DOHH2 (cell line): ENCODE results near the gene SETD3.

Experiments used
- H3F3A ChIP-seq: fragments of 200-600 bp; sonication (generic), shearing (Covaris generic); 2 replicates; pipeline ENCODE4 v1.6.0; 2016; ENCODE audit warnings: antibody characterized with exemption, mild to moderate bottlenecking; ENCODE audit not compliant: control insufficient read depth, insufficient read depth
- H3K27ac ChIP-seq: fragments of 200-600 bp; sonication (generic); 2 replicates; pipeline ENCODE4 v1.5.1; 2014; ENCODE audit warnings: low read depth, mild to moderate bottlenecking, low read length, moderate library complexity
- H3K27me3 ChIP-seq: fragments of 200-600 bp; sonication (generic); 2 replicates; pipeline ENCODE4 v1.6.1; 2014; ENCODE audit warnings: mild to moderate bottlenecking, low read length, mixed read lengths; ENCODE audit not compliant: control insufficient read depth
- H3K36me3 ChIP-seq: fragments of 200-600 bp; sonication (generic); 2 replicates; pipeline ENCODE4 v1.6.1; 2014; ENCODE audit warnings: mild to moderate bottlenecking, low read length, moderate library complexity, mixed read lengths; ENCODE audit not compliant: control insufficient read depth
- H3K4me1 ChIP-seq: fragments of 200-600 bp; sonication (generic); 2 replicates; pipeline ENCODE4 v1.6.1; 2014; ENCODE audit warnings: mild to moderate bottlenecking, low read length, mixed read lengths; ENCODE audit not compliant: control insufficient read depth
- H3K4me2 ChIP-seq: fragments of 200-600 bp; sonication (generic); 2 replicates; pipeline ENCODE4 v1.6.0; 2014; ENCODE audit warnings: mild to moderate bottlenecking, low read length, moderate library complexity
- H3K4me3 ChIP-seq: fragments of 200-600 bp; sonication (generic); 2 replicates; pipeline ENCODE4 v1.5.1; 2014; ENCODE audit warnings: mild to moderate bottlenecking, low read length, mixed read lengths
- H3K79me2 ChIP-seq: fragments of 200-600 bp; sonication (generic); 2 replicates; pipeline ENCODE4 v1.6.1; 2014; ENCODE audit warnings: mild to moderate bottlenecking, low read length, mixed read lengths; ENCODE audit not compliant: control insufficient read depth
- H3K9me2 ChIP-seq: fragments of 200-600 bp; sonication (generic); replicated peaks from 2 replicates; pipeline ENCODE4 v1.6.1; 2014; ENCODE audit warnings: mild to moderate bottlenecking, low read length, mixed read lengths; ENCODE audit not compliant: control insufficient read depth
- H3K9me3 ChIP-seq: fragments of 200-600 bp; sonication (generic); 2 replicates; pipeline ENCODE4 v1.6.1; 2014; ENCODE audit warnings: antibody characterized with exemption, low read length, mixed read lengths; ENCODE audit not compliant: control insufficient read depth, insufficient read depth
- H4K20me1 ChIP-seq: fragments of 200-600 bp; sonication (generic); 2 replicates; pipeline ENCODE4 v1.6.0; 2014; ENCODE audit warnings: low read depth, mild to moderate bottlenecking, antibody characterized with exemption, low read length, moderate library complexity; ENCODE audit not compliant: control insufficient read depth, insufficient read depth
- CTCF ChIP-seq: fragments of 200-600 bp; sonication (generic); IDR thresholded peaks from one replicate; pipeline ENCODE4 v1.5.1; 2014; ENCODE audit warnings: antibody characterized with exemption, mild to moderate bottlenecking, low read depth, low read length; ENCODE audit not compliant: poor library complexity, severe bottlenecking
- EZH2phosphoT487 ChIP-seq: fragments of 200-600 bp; sonication (generic); IDR thresholded peaks from 2 replicates; pipeline ENCODE4 v1.6.1; 2017; ENCODE audit warnings: borderline replicate concordance, mild to moderate bottlenecking, antibody characterized with exemption, low read length, moderate library complexity, mixed read lengths

Gene SETD3

GRCh38 chr14:99410019-99410418 lies 70.6 kb downstream of the SETD3 start:
- H3K4me2 ChIP-seq, result no peak overlapping the region
- no peaks in the 10 kb centered on the region for H3K79me2 ChIP-seq
- no peaks in the 10 kb centered on the region for H3K9me3 ChIP-seq
- TF ChIP-seq CTCF (no peak), EZH2phosphoT487 (no peak)
- no peak overlapping the region for H3K27ac ChIP-seq
- no peaks in the 10 kb centered on the region for H3K4me1 ChIP-seq
- peaks cover 27% of the 10 kb centered on the region for H3K36me3 ChIP-seq
- H3K9me2 ChIP-seq, result no peaks in the 10 kb centered on the region
- no peaks in the 10 kb centered on the region for H3F3A ChIP-seq
- no peaks in the 10 kb centered on the region for H3K27me3 ChIP-seq
- H4K20me1 ChIP-seq, result no peaks in the 10 kb centered on the region
- no peak overlapping the region for H3K4me3 ChIP-seq

- TF ChIP-seq EZH2phosphoT487, result no peak
- TF ChIP-seq CTCF, result no peak
- Histone ChIP-seq H3F3A (no peaks in the 10 kb centered on the region), H3K27ac (no peak overlapping the region)
These were observed 71.7 kb downstream of the SETD3 start for GRCh38 chr14:99408971-99409289.

GRCh38 chr14:99408286-99408970 lies 72.2 kb downstream of the SETD3 start:
- Histone ChIP-seq H3K79me2 (no peaks in the 10 kb centered on the region), H3K27me3 (no peaks in the 10 kb centered on the region), H3K9me3 (no peaks in the 10 kb centered on the region), H4K20me1 (no peaks in the 10 kb centered on the region), H3K36me3 (peaks cover 40% of the 10 kb centered on the region), H3K4me1 (no peaks in the 10 kb centered on the region), H3K4me2 (no peak overlapping the region), H3F3A (no peaks in the 10 kb centered on the region), H3K9me2 (no peaks in the 10 kb centered on the region), H3K4me3 (no peak overlapping the region), H3K27ac (no peak overlapping the region)
- TF ChIP-seq EZH2phosphoT487 (no peak), CTCF (no peak)

More at GRCh38 chr14:99408971-99409289, 71.7 kb downstream of the SETD3 start:
- Histone ChIP-seq H3K4me3 (no peak overlapping the region), H3K79me2 (no peaks in the 10 kb centered on the region), H3K4me2 (no peak overlapping the region), H3K9me2 (no peaks in the 10 kb centered on the region), H3K9me3 (no peaks in the 10 kb centered on the region), H3K27me3 (no peaks in the 10 kb centered on the region), H3K36me3 (peaks cover 38% of the 10 kb centered on the region), H4K20me1 (no peaks in the 10 kb centered on the region), H3K4me1 (no peaks in the 10 kb centered on the region)
